NCI-H510A (cell line): ENCODE results near the gene AIRE.
"Not testable (repeated sequence)": the region's sequence is repeated elsewhere in the genome, so short reads cannot be mapped to it uniquely, and the experiment has no call there.

Source experiments
- DNase-seq: peaks from one replicate; lab custom pipeline; 2025; lab: John Stamatoyannopoulos, UW

Gene AIRE

GRCh38 chr21:44338971-44339910 lies 53.6 kb downstream of the AIRE start, which contains the start of gene CFAP410:
TSS of gene CFAP410 (minus strand) at chr21:44339390. CDS start at chr21:44339194, 196 bp downstream.
- peak; percentile 83 for DNase-seq

GRCh38 chr21:44341726-44342458 lies 56.2 kb downstream of the AIRE start:
- not testable (repeated sequence) for DNase-seq

DNA sequence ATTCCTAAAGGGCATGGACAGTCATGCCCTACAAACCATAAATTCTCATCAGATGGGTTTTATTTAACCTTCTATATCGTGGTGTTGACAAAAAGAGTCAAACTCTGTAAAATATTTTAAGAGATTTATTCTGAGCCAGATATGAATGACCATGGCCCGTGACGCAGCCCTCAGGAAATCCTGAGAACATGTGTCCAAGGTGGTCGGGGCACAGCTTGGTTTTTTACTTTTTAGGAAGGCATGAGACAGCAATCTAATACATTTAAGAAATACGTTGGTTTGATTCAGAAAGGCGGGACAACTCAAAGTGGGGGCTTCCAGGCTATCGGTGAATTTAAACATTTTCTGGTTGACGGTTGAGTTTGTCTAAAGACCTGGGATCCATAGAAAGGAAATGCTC lies 57.3 kb downstream of the AIRE start:
- not testable (repeated sequence) for DNase-seq

- no peak for DNase-seq
Measured at GRCh38 chr21:44344541-44345183, 59.0 kb downstream of the AIRE start.

DNA sequence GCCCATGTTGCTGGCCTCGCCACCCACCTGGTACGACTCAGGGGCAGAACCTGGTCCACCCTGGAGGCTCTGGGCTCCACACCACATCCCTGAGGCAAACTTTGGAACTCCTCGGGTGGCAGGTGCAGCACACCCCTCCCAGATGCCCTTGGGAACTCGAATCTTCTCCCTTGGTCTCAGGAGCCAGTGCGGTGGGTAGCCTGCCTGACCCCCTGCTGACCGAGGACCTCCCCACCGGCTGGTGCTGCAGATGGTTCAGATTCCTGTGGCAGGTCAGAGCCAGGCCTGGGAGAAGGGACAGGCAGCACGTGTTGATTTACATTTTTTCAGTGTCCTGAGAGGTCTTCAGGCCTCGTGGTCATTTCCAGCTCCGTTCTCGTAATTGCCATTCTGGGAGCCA lies 59.8 kb downstream of the AIRE start:
- no peak for DNase-seq

GRCh38 chr21:44347911-44348451 lies 62.3 kb downstream of the AIRE start:
- DNase-seq = no peak
